G401 (cell line): ENCODE measurements around the gene AREG. TPM values are rescaled to one million over a fixed set of nuclear protein-coding genes. Genes with fewer than 3 reads are reported as not detected.

ENCODE experiments used
- DNase-seq: peaks from one replicate; pipeline ENCODE4 v3.0.0-alpha.2; 2015; ENCODE audit warnings: low spot score
- in situ Hi-C: cut with HindIII; loops from 2 replicates; pipeline ENCODE4 v1.10.0; 2016; ENCODE audit warnings: low sequenced_read_pairs, mixed read lengths
- total RNA-seq: library from RNA; depleted of rRNA; stranded (reverse); fragments of >200 nt; shearing (Covaris generic); gene quantifications from 2 replicates; pipeline ENCODE4 v1.2.3, GENCODE V29; 2014; rRNA removed

The AREG gene
- total RNA-seq, 1 experiment from 2014 or later: not detected

DNA sequence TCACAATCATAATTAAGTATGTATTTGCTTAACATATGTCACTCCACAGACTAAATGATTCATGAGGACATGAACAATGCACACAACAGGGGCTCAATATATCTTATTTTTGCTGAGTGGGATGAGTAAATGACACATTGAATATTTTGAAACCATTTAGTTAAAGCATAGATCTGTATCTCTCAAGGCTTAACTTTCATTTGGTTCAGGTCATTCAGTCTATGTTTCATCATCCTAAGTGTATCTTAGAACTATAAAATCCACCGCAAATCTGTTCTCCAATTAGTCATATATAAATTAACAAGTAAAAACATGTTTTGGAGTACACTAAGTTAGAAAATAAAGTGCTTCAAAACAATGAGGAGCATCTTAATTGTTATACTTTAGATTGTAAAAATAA is 45.8 kb downstream of the AREG start:
- in situ Hi-C loops: no loop called here
- DNase-seq: no peak

DNA sequence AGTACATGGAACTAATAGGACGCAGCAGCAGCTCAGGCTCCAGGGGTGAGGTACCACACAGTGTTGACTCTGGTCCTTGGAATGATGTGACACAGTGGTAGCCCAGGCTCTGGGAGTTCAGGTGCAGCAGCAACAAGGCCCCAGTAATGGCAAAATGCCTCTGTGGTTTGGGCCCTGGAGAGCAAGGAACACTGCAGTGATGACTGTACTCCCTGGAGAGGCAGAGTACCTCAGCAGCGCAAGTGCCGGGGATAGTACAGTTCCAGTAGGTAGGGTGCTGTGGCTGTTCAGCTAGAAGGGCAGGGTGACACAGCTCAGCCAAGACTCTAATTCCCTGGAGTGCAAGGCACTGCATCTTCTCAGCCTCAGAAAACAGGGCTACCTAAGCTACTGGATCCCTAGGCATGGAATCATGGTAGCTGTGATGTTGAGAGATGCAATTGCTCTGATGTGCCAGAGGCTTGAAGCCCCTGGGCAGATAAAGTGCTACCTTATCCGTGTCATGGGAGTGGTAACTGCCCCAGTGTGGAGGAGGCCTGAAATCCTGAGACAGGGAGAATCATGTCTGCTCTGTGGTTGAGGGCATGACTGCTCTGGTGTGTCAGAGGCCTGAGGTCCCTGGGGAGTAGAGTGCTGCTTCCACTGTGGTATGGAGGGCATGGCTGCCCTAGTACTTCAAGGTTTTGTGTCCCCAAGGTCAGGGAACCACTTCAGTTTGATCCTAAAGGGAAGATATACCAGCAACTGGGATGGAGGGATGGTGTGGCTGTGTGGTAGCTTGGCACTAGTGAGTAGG is 55.2 kb downstream of the AREG start:
- in situ Hi-C loops: no loop called here
- DNase-seq: no peak

DNA sequence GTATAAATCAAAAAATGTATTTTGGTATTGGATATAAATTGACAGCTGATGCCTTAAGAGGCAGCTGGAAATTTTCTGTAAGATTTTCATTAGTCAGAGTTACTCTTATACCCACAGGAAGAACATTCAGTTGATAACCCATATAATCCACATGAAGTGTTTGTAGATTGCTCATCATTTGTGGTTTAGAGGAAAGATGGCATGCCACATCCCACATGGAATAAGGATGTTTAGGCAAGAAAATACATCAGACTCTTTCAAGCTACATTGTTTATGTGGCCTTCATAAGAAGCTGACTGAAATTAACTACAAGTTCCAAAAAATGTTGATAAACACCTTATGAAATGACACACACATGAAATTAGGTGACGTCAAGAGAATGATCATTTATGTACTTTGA is 56.6 kb downstream of the AREG start:
- no peak for DNase-seq
- in situ Hi-C loops: no loop called here

DNA sequence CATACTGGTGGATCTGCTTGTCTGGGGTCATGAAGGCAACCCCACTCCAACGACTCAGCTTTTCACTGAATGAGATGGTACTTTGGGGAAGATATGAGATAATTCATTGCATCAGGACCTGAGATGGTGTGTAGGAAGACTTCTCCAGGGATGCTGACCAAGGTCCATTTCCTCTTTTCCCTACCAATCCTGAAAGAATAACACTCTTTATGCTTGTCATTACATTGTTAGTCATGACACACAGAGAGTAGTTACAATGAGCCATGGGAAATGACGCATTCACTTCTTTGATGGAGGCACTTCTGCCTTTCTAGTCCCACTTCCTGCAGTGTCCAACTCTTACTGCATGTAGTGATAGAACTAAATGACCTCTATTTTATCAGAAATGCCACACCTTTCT is 58.6 kb downstream of the AREG start:
- no peak for DNase-seq
- in situ Hi-C loops: no loop called here

DNA sequence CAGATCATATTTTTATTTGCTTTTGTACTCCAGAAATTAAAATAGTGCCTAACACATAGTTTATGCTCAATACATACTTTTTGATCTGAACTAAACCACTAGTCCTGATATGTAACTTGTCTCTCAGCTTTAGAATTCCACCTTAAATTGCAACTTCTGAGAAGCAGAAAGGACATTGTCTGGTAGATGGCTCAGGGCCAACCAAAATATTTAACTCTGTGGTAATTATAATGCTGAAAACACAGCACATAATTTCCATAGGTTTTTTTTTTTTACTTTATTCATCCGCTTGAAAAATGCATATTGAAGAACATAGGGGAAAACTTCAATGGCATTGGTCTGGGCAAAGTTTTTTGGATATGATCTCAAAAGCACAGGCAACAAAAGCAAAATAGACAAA is 59.3 kb downstream of the AREG start:
- DNase-seq: no peak
- in situ Hi-C loops: no loop called here

Other genes with a start within 250 kb of the AREG start
- not detected in 2 replicates for gene EPGN, start 136.7 kb upstream of the AREG start, total RNA-seq
- gene EREG, start 80.0 kb upstream of the AREG start, total RNA-seq: not detected in 2 replicates